ENCODE results near the gene RUNX2. TPM values are rescaled to one million over a fixed set of nuclear protein-coding genes. Genes with fewer than 3 reads are reported as not detected.

RUNX2 gene
- total RNA-seq, 4 donors from 2014 or later: 0.65 to 2.4 (median 1.3) TPM

DNA sequence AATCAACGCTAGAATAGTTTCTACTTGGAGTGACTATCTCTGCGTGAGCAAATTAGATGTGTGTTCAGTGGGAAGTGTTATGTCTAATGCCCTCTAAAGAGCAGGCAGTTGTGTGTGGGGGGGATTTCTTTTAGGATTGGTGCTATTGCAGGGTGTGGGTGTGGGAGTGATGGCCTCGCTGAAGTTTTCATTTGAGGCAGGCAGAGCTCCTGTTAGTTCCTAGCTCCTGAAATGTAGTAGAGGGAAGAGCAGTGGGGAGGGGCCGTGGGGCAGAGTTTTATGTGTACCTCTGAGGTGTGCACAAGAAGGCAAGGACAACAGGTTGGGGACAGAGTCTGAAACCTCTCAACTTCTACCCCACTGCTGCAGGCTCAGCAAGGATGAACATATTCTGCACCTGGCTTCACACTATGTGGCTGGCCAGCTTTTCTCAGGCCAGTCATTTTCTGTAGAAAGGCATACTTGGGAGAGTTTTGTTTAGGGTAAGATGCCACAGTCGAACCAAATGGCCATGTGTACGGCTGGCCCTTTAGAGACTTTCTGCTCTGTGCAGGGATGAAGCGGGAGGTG is 278.8 kb downstream of the RUNX2 start:
- no peak for DNase-seq (ENCODE audit: low spot score)
- no peak for ATAC-seq (ENCODE audit: low FRiP score)
- TF ChIP-seq, protein P1, sequence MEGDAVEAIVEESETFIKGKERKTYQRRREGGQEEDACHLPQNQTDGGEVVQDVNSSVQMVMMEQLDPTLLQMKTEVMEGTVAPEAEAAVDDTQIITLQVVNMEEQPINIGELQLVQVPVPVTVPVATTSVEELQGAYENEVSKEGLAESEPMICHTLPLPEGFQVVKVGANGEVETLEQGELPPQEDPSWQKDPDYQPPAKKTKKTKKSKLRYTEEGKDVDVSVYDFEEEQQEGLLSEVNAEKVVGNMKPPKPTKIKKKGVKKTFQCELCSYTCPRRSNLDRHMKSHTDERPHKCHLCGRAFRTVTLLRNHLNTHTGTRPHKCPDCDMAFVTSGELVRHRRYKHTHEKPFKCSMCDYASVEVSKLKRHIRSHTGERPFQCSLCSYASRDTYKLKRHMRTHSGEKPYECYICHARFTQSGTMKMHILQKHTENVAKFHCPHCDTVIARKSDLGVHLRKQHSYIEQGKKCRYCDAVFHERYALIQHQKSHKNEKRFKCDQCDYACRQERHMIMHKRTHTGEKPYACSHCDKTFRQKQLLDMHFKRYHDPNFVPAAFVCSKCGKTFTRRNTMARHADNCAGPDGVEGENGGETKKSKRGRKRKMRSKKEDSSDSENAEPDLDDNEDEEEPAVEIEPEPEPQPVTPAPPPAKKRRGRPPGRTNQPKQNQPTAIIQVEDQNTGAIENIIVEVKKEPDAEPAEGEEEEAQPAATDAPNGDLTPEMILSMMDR (IDR thresholded peaks at IDR 0.05): no peak

DNA sequence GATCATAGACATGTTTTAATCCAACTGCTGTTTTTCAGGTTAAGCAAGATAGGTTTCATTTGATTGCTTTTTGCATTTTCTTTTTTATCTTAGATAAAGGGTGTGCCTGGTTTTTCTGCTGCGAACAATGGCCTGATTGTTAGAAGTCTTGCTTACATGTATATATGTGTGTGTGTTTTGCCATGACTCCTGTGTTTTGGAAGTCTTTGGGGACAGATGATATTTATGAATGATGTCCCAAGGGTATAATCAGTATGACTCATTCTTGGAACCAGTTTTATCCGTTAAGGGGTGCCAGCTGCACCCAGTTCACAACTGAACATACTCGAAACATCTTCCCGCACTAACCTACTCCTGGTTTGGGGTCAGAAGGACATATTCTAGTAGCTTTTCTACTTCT is 279.7 kb downstream of the RUNX2 start:
- TF ChIP-seq, protein P1 (IDR thresholded peaks at IDR 0.05): no peak
- DNase-seq (ENCODE audit: low spot score) (no peak), ATAC-seq (ENCODE audit: low FRiP score) (no peak)

DNA sequence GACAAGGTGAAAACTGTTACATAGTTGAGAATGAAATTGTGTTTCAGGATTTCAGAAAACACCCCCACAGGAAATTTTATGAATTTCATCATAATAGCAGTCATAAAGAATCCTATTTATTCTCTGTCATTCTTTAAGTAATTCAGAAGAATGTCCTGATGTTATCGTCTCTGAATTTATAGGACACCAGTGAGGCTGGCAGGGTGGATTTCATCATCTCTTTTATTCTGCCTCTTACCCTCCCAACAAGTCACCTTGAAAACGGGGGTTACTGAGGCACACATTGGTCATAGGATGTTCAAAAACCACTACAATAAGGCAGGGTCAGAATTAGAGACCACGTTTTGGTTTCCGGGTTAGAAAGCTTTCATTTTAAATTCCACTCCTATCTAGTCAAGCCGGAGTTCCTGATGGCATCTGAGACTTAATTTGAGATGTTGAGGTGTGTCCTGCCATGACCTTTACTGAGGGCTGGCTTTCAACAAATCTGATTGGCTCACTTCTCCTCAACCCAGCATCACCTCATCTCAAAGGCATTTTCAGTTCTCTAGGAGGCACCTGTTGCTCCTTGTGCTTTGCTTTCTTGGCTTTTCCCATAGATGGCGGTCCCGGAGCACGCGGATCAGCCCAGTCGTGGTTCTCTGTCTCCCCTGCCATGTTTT is 280.3 kb downstream of the RUNX2 start:
- no peak for DNase-seq (ENCODE audit: low spot score)
- TF ChIP-seq, protein P1 (IDR thresholded peaks at IDR 0.05): no peak
- no peak for ATAC-seq (ENCODE audit: low FRiP score)

DNA sequence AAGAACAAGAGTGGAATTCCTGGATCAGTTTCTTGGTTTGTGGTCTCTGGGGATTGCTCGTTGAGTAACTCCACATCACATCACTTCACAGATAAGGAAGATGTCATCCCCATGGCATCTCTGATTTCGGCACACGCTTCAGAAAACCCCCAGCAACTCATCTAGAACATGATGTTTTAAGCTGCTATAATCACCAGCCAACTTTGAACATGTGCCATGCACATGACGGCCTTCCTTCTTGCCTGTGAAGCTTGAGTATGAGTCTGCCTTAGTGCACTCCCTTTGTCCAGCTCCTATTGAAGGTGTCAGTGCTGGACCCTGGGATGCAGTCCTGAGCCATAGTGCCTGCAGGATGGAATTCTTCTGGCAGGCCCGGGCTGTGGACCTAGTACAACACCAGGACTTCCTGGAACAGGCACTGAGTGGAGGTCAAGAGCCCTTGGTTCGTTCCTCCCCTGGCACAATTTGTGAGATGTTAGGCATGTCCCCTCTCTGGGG is 281.1 kb downstream of the RUNX2 start:
- ATAC-seq (ENCODE audit: low FRiP score) (no peak), DNase-seq (ENCODE audit: low spot score) (no peak)
- TF ChIP-seq, protein P1 (IDR thresholded peaks at IDR 0.05): no peak

DNA sequence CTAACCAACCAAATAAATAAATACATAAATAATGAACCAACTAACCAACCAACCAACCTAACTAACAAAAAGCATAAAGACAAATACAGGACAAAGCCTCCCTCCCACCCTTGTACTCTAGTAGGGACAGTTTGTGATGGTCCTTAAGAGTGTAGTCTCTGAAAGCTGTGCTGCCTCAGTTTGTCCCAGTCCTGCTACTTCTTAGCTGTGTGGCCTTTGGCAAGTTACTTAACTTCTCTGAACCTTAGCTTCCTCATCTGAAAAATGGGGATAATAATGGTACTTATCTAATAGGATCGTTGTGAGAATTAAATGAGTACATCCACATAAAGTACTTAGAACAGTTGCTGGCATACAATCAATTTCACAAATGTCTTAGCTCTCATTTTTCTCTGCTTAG is 282.2 kb downstream of the RUNX2 start:
- TF ChIP-seq, protein P1 (IDR thresholded peaks at IDR 0.05): no peak
- ATAC-seq (ENCODE audit: low FRiP score): no peak

DNA sequence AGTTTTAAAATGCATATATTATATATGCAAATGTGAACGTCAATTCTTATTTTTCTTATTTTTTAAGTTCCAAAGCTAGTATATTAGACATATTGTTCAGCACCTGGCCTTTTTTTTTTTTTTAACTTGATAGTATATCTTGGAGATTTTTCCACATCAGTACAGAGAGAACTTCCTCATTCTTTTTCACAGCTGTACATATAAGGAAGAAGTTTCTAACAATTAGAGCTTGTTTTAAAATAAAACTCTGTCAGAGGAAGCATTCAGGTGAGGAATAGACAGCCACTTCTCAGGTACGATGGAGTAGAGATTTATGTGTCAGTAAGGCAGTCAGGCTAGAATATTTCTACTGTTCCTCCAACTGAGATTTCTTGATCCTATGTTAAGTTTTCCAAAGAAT is 282.7 kb downstream of the RUNX2 start:
- TF ChIP-seq, protein P1 (IDR thresholded peaks at IDR 0.05): no peak
- no peak for DNase-seq (ENCODE audit: low spot score)
- ATAC-seq (ENCODE audit: low FRiP score): no peak

More for the DNA sequence above, 282.2 kb downstream of the RUNX2 start:
- no peak for DNase-seq (ENCODE audit: low spot score)

DNA sequence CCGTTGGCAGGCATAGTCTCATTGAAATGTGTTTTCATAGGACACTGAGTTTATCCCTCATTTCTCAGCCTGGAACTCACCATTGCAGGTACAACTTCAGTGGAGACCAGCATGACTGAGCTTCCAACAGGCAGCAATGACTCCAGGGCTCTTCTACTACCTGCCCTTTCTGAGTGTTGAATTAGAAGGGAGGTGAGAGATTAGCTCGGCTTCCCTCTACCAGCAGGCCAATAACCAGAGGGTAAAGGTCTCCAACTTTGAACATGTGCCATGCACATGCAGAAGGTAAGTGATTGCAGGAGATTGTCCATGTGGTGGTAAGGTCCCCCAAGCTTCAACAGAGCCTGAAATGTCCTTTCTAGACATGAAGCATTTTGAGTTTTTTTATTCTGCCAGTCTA is 283.4 kb downstream of the RUNX2 start:
- ATAC-seq (ENCODE audit: low FRiP score): no peak
- no peak for DNase-seq (ENCODE audit: low spot score)
- TF ChIP-seq, protein P1 (IDR thresholded peaks at IDR 0.05): no peak

Data from omental fat pad (tissue), 4 donors.